ENCODE data around the gene AEBP2.

The AEBP2 gene

GRCh38 chr12:19480459-19480858 is 41.2 kb downstream of the AEBP2 start:
- TF ChIP-seq POLR2AphosphoS5 (IDR thresholded peaks at IDR 0.05; ENCODE audit: low read depth, low read length): no peak

- TF ChIP-seq TAF1 (IDR thresholded peaks at IDR 0.05; ENCODE audit: borderline replicate concordance, insufficient read depth, low read length) (no peak), SIN3A (IDR thresholded peaks at IDR 0.05; ENCODE audit: borderline replicate concordance, insufficient read depth, low read length) (no peak), FOXP2 (optimal IDR thresholded peaks at IDR 0.05; ENCODE audit: borderline replicate concordance, extremely low read depth, extremely low read length, insufficient read depth) (no peak), POLR2AphosphoS5 (IDR thresholded peaks at IDR 0.05; ENCODE audit: low read depth, low read length) (no peak)
- TF ChIP-seq, protein P1, sequence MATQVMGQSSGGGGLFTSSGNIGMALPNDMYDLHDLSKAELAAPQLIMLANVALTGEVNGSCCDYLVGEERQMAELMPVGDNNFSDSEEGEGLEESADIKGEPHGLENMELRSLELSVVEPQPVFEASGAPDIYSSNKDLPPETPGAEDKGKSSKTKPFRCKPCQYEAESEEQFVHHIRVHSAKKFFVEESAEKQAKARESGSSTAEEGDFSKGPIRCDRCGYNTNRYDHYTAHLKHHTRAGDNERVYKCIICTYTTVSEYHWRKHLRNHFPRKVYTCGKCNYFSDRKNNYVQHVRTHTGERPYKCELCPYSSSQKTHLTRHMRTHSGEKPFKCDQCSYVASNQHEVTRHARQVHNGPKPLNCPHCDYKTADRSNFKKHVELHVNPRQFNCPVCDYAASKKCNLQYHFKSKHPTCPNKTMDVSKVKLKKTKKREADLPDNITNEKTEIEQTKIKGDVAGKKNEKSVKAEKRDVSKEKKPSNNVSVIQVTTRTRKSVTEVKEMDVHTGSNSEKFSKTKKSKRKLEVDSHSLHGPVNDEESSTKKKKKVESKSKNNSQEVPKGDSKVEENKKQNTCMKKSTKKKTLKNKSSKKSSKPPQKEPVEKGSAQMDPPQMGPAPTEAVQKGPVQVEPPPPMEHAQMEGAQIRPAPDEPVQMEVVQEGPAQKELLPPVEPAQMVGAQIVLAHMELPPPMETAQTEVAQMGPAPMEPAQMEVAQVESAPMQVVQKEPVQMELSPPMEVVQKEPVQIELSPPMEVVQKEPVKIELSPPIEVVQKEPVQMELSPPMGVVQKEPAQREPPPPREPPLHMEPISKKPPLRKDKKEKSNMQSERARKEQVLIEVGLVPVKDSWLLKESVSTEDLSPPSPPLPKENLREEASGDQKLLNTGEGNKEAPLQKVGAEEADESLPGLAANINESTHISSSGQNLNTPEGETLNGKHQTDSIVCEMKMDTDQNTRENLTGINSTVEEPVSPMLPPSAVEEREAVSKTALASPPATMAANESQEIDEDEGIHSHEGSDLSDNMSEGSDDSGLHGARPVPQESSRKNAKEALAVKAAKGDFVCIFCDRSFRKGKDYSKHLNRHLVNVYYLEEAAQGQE (IDR thresholded peaks at IDR 0.05; ENCODE audit: insufficient read depth in 1 of 2, low read depth in 2 of 2, low read length in 2 of 2): no peak
These were observed 42.7 kb downstream of the AEBP2 start for GRCh38 chr12:19482036-19482435.

GRCh38 chr12:19482551-19483109 is 43.3 kb downstream of the AEBP2 start:
- TF ChIP-seq TAF1 (IDR thresholded peaks at IDR 0.05; ENCODE audit: borderline replicate concordance, insufficient read depth, low read length): no peak
- TF ChIP-seq, protein P1 (IDR thresholded peaks at IDR 0.05; ENCODE audit: insufficient read depth in 1 of 2, low read depth in 2 of 2, low read length in 2 of 2): no peak
- no peak for TF ChIP-seq FOXP2 (optimal IDR thresholded peaks at IDR 0.05; ENCODE audit: borderline replicate concordance, extremely low read depth, extremely low read length, insufficient read depth)

- no peak for TF ChIP-seq TAF1 (IDR thresholded peaks at IDR 0.05; ENCODE audit: borderline replicate concordance, insufficient read depth, low read length)
- no peak for TF ChIP-seq SIN3A (IDR thresholded peaks at IDR 0.05; ENCODE audit: borderline replicate concordance, insufficient read depth, low read length)
- TF ChIP-seq, protein P1 (IDR thresholded peaks at IDR 0.05; ENCODE audit: insufficient read depth in 1 of 2, low read depth in 2 of 2, low read length in 2 of 2): no peak
- TF ChIP-seq POLR2AphosphoS5 (IDR thresholded peaks at IDR 0.05; ENCODE audit: low read depth, low read length): no peak
- TF ChIP-seq FOXP2 (optimal IDR thresholded peaks at IDR 0.05; ENCODE audit: borderline replicate concordance, extremely low read depth, extremely low read length, insufficient read depth): no peak
These were observed 44.4 kb downstream of the AEBP2 start for GRCh38 chr12:19483727-19484126.

DNA sequence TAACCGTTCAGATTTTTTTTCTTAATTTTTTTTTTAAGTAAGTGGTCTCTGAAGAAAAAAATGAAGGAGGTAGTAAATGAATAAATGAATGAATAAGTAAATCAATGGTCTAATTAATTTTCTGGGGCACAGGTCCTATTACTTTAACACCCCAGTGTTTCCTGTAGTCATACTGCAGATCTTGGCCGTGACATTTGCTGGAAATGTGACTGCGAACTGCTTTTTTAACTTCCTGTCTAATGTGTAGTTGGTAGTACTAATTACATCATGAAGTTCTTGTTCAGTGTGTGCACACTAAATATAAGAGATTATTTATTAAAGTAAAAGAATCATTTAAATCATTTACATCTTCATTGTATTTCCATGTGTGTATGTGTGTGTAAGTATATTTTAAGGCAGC is 45.4 kb downstream of the AEBP2 start:
- TF ChIP-seq FOXP2 (optimal IDR thresholded peaks at IDR 0.05; ENCODE audit: borderline replicate concordance, extremely low read depth, extremely low read length, insufficient read depth): no peak
- no peak for TF ChIP-seq TAF1 (IDR thresholded peaks at IDR 0.05; ENCODE audit: borderline replicate concordance, insufficient read depth, low read length)
- no peak for TF ChIP-seq POLR2AphosphoS5 (IDR thresholded peaks at IDR 0.05; ENCODE audit: low read depth, low read length)
- TF ChIP-seq, protein P1 (IDR thresholded peaks at IDR 0.05; ENCODE audit: insufficient read depth in 1 of 2, low read depth in 2 of 2, low read length in 2 of 2): no peak
- TF ChIP-seq SIN3A (IDR thresholded peaks at IDR 0.05; ENCODE audit: borderline replicate concordance, insufficient read depth, low read length): no peak
